GM21367 (cell line): ENCODE measurements around the gene MDM1.

Experiments
- ATAC-seq: cut with Tn5 transposase; IDR thresholded peaks from one replicate; pipeline ENCODE4 v1.9.1; 2021; ENCODE audit not compliant: unreplicated experiment

MDM1 gene

GRCh38 chr12:68324531-68324930, 7.6 kb downstream of the MDM1 start:
- no peak for ATAC-seq

GRCh38 chr12:68321140-68321539, 11.0 kb downstream of the MDM1 start:
- no peak for ATAC-seq

- ATAC-seq, result no peak
Measured at GRCh38 chr12:68319988-68320623, 12.1 kb downstream of the MDM1 start.

- no peak for ATAC-seq
Measured at GRCh38 chr12:68317047-68317667, 15.0 kb downstream of the MDM1 start.

GRCh38 chr12:68310370-68310769, 21.8 kb downstream of the MDM1 start:
- no peak for ATAC-seq

- ATAC-seq, result no peak
Measured at GRCh38 chr12:68306564-68306963, 25.6 kb downstream of the MDM1 start.

- ATAC-seq, result no peak
Measured at GRCh38 chr12:68305278-68305677, 26.9 kb downstream of the MDM1 start.

GRCh38 chr12:68304626-68305025, 27.5 kb downstream of the MDM1 start:
- no peak for ATAC-seq

GRCh38 chr12:68303850-68304249, 28.3 kb downstream of the MDM1 start:
- ATAC-seq, result no peak

GRCh38 chr12:68297929-68298328, 34.2 kb downstream of the MDM1 start:
- ATAC-seq, result no peak

GRCh38 chr12:68294251-68294650, 37.9 kb downstream of the MDM1 start:
- ATAC-seq, result no peak

GRCh38 chr12:68293347-68293746, 38.8 kb downstream of the MDM1 start:
- ATAC-seq, result no peak

GRCh38 chr12:68292151-68292943, 39.8 kb downstream of the MDM1 start:
- no peak for ATAC-seq

- ATAC-seq, result no peak
Measured at GRCh38 chr12:68291396-68292036, 40.6 kb downstream of the MDM1 start.

GRCh38 chr12:68290126-68290525, 42.0 kb downstream of the MDM1 start:
- peak; percentile 98 for ATAC-seq

GRCh38 chr12:68287106-68287505, 45.1 kb downstream of the MDM1 start:
- ATAC-seq, result no peak

- no peak for ATAC-seq
Measured at GRCh38 chr12:68286396-68286795, 45.8 kb downstream of the MDM1 start.

GRCh38 chr12:68285541-68285940, 46.6 kb downstream of the MDM1 start:
- ATAC-seq, result no peak

- no peak for ATAC-seq
Measured at GRCh38 chr12:68281322-68282077, 50.7 kb downstream of the MDM1 start.

- ATAC-seq, result no peak
Measured at GRCh38 chr12:68280240-68280639, 51.9 kb downstream of the MDM1 start.
